Vagina (tissue), 2 donors: Measurements from ENCODE around the gene COL23A1.

Experiments used
- POLR2A ChIP-seq, 2 donors: fragments of 450-650 bp; IDR thresholded peaks; one replicate each; pipeline ENCODE4 v1.6.1; 2017; ENCODE audit warnings: antibody characterized with exemption in 2 of 2, mild to moderate bottlenecking in 2 of 2, moderate library complexity in 2 of 2
- POLR2AphosphoS5 ChIP-seq, 2 donors: sonication (generic); formaldehyde crosslinking; IDR thresholded peaks; one replicate each; pipeline ENCODE4 v1.9.0; 2017; ENCODE audit warnings: antibody characterized with exemption in 2 of 2, mild to moderate bottlenecking in 2 of 2, low read depth in 1 of 2; ENCODE audit not compliant: insufficient read depth in 1 of 2
- TF ChIP-seq, protein P1 (sequence below), 3 experiments: fragments of 450-650 bp in 2 of 3; fragments of 200-600 bp in 1 of 3; sonication (generic) in 1 of 3; IDR thresholded peaks; one replicate each; pipeline ENCODE4 v1.5.1; 2017 to 2019; ENCODE audit warnings: antibody characterized with exemption in 3 of 3, mild to moderate bottlenecking in 2 of 3, moderate library complexity in 2 of 3

DNA sequence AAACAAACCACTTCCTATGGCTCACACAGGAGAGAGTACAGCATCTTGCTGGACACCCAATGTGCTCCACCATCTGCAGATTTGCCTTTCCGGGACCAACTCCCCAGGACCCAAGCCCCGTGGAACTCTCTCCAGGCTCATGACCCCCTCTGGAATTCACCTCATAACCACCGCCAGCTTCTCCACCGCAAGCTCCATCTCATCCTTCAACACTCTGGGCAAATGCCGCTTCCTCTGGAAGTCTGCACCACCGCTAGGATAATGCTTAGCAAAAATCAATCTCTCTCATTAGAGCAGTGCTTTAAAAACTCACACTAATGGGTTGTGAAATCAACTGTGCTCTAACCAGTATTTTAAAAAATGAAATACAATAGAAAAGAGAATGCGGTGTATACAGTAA, 150.0 kb downstream of the COL23A1 start:
- TF ChIP-seq POLR2AphosphoS5 (IDR thresholded peaks at IDR 0.05; ENCODE audit: insufficient read depth in 1 of 2, low read depth in 1 of 2) (no peak), POLR2A (IDR thresholded peaks at IDR 0.05) (no peak)
- TF ChIP-seq, protein P1, sequence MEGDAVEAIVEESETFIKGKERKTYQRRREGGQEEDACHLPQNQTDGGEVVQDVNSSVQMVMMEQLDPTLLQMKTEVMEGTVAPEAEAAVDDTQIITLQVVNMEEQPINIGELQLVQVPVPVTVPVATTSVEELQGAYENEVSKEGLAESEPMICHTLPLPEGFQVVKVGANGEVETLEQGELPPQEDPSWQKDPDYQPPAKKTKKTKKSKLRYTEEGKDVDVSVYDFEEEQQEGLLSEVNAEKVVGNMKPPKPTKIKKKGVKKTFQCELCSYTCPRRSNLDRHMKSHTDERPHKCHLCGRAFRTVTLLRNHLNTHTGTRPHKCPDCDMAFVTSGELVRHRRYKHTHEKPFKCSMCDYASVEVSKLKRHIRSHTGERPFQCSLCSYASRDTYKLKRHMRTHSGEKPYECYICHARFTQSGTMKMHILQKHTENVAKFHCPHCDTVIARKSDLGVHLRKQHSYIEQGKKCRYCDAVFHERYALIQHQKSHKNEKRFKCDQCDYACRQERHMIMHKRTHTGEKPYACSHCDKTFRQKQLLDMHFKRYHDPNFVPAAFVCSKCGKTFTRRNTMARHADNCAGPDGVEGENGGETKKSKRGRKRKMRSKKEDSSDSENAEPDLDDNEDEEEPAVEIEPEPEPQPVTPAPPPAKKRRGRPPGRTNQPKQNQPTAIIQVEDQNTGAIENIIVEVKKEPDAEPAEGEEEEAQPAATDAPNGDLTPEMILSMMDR (IDR thresholded peaks at IDR 0.05): no peak
